Activated CD4-positive, CD25-positive, alpha-beta regulatory T cell treated with anti-CD3 and anti-CD28 coated beads, Interleukin-2, amount 50 U/mL, for 16 hours (primary cell): ENCODE data around the gene FBRSL1.
"Not testable (repeated sequence)": the region's sequence is repeated elsewhere in the genome, so short reads cannot be mapped to it uniquely, and the experiment has no call there.

ENCODE experiments used
- DNase-seq: peaks from one replicate; pipeline ENCODE4 v3.0.0-alpha.2; 2020; ENCODE audit warnings: low read depth, low spot score

Gene FBRSL1

DNA sequence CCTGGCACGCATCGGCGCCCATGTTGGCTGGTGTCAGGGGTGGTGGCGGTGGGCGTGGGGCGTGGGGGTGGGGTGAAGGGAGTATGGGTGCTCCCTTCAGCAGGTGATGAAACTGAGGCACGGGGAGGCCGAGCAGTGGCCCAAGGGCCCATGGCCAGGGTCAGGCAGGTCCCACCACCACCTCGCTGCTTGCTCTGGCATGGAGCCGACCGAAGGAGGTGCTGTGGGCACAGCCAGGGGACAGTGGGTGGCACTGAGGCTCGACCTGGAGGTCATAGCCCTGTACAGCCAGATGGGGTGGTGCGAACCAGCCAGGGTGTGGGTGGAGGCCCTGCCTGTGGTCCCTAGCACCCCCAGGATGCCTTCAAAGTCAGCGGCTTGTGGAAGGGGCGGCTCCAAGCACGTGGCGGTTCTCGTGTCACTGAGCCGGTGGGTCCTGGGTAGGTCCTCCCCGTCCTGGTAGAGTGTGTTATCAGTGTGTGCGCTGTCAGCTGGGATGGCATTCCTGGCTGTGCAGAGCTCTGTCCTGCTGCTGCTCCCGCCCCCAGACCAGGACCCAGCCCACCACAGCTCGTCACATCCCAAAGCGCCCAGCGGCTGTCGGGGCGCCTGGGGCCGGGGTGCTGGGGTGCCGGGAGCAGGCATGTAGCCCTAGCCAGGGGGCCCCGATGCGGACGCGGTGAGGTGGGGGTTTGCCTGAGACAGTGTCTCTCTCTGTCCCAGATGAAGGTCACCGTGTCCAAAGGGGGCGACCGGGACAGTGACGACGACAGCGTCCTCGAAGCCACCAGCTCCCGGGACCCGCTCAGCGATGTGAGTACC is 35.3 kb downstream of the FBRSL1 start:
- DNase-seq = no peak

DNA sequence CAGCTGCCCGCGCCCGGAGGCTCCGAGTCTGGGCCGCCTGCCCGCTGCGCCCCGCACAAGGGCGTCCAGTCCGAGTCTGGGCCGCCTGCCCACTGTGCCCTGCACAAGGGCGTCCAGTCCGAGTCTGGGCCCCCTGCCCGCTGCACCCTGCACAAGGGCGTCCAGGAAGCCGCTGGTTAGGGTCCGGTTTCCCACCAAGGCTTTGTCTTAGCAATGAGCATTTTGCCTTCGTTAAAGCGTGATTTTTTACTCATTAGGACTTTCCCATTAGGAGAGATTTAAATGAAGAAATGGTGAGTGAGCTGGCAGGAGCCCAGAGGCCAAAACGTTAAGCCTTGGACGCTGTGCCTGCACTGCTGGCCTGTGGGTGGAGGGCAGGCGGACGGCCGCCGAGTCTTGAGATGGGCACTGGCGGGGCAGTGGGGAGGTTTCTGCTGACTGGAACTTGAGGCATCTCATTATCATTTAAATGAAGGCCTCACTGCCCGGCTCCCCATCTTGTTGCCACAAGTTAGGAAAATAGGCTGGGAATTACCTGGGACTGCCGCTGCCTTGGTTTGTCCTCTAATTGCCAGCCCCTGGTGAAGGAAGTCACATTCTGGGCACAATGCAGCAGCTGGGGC is 36.0 kb downstream of the FBRSL1 start:
- DNase-seq = no peak

DNA sequence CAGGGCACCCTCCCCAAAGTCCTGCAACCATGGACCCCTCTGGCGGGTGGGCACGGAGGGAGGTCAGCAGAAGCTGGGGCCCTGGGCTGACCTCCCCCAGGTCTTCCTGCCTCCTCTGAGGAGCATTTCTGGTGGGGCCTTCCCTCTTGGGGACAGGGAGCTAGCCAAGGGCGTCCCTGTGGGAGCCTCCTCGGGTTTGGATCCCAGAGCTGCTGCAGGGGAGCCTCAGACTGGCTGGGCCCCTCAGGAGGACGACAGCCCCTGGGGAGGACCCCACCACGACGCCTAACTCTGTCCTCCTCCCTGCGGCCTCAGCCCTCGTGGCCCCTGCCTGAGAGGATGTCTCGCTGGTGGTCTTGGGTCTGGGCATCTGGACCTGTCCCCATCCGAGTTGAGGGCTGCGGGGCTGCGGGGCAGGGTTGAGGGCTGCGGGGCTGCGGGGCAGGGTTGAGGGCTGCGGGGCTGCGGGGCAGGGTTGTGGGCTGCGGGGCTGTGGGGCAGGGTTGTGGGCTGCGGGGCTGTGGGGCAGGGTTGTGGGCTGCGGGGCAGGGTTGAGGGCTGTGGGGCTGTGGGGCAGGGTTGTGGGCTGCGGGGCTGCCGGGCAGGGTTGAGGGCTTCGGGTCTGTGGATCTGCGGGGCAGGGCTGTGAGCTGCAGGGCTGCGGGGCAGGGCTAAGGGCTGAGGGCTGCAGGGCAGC is 37.4 kb downstream of the FBRSL1 start:
- DNase-seq = no peak

DNA sequence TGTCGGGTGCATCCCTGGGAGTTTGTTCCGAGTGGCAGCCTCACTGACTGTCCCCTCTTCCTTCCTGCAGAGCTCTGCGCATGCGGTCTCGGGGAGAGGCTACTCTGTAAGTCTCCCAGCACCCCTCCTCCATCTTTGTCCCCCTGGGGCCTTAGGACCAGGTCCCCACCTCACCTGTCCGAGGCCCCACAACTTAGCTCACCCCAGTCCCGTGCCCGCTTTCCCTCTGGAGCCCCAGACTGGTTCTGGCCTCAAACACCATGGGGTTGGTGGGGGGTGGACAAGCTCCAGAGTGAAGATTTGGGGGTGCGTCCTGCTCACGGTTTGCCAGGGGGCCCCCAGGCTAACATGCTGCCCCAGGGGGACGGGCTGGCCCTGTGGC is 37.9 kb downstream of the FBRSL1 start:
- no peak for DNase-seq

DNA sequence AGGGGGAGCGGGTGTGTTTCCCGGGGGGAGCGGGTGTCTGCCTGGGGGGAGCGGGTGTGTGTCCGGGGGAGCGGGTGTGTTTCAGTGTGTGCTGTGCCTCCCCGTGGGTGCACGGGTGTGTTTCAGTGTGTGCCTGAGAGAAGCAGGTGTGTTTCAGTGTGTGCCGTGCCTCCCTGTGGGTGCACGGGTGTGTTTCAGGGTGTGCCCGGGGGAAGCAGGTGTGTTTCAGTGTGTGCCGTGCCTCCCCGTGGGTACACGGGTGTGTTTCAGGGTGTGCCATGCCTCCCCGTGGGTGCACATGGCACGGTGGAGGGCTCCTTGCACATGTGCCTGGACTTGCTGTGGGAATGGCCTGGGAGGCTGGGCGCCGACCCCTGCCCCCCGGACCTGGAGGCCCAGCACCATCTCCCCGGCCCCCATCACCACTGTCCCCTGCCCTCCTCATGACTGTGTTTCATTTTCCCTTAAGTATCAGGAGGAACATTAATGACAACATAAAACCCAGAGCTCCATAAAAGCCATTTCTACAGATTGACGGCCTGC is 38.7 kb downstream of the FBRSL1 start:
- no peak for DNase-seq

DNA sequence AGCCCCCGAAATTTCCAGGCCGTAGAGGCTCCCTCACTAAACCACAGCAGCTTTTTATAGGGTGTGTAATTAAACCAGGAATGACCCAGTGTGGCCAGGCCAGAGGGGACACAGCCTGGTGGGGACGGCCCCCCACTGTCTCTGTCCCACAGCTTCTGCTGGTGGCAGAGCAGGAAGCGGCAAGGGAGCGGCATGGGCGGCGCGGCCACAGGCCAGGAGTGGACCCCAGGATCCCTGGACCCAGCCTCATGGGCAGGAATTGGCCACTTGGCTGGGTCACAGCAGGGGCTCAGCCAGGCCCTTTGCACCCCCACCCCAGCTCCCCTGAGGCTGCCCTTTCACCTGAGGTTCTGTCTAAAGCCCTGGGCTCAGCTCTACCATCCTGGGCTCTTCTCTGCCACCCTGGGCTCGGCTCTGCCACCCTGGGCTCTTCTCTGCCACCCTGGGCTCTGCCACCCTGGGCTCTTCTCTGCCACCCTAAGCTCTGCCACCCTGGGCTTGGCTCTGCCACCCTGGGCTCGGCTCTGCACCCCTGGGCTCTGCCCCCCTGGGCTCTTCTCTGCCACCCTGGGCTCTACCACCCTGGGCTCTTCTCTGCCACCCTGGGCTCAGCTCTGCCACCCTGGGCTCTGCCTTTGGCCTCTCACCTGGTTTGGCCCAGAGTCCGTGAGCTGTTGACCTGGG is 39.3 kb downstream of the FBRSL1 start:
- no peak for DNase-seq

DNA sequence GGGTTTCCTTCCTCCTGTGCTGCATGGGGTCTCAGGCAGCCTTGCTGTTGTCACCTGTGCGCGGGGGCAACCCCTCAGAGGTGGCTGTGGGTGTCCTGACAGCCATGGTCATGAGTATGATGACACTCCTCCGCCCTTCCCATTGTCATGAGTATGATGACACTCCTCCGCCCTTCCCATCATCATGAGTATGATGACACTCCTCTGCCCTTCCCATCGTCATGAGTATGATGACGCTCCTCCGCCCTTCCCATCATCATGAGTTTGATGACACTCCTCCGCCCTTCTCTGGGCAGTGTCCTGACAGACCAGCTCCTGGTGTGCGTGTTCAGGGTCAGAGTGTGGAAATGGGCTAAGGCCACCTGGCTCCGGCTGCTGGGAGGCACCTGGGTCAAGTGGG is 40.0 kb downstream of the FBRSL1 start:
- no peak for DNase-seq

DNA sequence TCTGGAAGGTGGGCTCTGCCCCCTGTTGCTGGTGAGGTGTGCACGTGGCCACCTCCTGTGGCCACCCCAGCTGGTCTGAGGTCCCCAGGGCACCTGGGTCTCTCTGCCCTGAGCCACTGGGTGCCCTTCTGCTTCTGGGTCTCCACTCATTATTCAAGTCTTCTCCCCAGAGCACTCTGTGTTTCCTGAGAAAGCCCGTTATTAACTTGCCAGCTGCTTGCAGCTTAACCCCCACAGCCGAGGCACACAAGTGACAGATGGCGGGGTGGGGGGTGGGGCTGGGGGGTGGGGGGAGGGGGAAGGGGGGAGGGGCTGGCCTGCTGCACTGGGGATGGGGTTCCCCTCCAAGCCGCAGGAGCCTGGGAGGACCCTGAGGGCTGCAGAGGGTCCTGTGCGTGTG is 40.5 kb downstream of the FBRSL1 start:
- no peak for DNase-seq

DNA sequence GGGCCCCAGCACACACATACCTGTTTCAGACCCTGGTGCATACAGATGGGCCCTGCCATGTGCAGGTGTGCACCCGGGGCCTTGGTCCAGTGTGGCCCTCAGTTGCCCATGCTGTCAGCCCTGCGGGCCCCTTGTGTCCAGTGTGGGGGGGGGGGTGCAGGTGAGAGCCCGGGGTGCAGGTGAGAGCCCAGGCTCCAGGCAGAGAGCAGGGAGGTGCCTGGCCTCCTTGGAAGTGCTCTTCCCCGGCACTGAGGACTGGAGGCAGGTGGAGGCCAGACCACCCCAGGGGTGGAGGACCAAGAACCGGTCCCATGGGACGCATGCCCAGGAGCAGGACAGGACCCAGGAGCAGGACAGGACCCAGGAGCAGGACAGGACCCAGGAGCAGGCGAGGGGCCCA is 40.9 kb downstream of the FBRSL1 start:
- no peak for DNase-seq

DNA sequence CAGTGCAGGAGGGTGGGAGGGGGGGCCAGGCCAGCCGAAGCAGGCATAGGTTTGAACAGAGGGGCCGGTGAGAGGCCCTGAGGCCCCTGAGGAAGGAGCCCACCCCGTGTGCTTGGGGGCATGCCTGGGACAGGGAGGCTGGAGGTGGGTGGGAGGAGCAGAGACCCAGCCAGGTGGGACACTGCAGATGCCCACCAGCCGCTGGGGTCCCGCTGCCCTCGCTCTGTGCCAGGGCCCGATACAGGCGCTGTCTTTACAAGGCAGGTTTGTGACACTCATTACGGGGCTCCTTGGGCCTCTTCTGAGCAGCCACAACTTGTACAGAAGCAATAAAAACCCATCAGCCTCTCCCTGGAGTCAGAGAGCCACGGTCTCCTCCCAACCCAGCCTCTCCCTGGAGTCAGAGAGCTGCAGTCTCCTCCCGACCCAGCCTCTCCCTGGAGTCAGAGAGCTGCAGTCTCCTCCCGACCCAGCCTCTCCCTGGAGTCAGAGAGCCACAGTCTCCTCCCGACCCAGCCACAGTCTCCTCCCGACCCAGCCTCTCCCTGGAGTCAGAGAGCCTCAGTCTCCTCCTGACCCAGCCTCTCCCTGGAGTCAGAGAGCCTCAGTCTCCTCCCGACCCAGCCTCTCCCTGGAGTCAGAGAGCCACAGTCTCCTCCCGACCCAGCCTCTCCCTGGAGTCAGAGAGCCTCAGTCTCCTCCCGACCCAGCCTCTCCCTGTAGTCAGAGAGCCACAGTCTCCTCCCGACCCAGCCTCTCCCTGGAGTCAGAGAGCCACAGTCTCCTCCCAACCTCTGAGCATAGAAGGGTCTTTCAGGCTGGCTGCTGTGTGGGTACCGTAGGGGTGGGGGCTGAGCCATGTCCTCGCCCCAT is 43.0 kb downstream of the FBRSL1 start:
- not testable (repeated sequence) for DNase-seq

DNA sequence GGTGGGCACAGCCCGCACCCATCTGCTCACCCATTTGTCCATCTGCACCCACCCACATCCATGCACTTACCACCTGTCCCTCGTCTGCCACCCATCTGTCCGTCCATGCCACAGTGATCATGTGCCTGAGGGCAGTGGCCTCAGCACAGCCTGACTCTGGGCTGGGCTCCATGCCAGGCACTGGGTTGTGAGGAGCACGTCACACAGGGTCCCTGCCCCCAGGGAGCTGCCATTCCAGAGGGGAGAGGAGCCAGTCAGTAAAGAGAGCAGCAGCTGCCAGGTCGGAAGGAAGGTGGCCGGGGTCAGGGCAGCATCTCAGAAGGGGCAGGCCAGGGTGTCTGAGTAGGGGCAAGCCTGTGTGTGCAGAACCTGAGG is 43.6 kb downstream of the FBRSL1 start:
- DNase-seq = no peak

DNA sequence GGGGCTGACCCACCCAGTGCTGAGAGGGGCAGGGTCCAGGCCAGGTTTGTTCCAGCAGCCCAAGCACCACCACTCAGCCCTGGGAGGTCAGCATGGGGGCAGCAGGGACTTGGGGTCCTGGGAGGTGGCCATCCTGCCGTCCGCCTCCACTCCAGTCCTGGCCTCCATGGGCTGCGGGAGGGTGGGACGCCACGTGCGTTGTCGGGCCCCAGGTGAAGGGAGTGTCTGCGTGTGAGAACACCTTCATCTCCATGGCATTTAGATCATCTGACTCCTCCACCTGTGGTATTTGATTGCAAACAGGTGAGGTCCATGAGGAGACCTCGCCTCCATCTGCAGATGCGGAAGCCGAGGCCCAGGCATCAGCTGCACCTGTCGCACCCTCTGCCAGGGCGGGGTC is 44.1 kb downstream of the FBRSL1 start:
- no peak for DNase-seq

DNA sequence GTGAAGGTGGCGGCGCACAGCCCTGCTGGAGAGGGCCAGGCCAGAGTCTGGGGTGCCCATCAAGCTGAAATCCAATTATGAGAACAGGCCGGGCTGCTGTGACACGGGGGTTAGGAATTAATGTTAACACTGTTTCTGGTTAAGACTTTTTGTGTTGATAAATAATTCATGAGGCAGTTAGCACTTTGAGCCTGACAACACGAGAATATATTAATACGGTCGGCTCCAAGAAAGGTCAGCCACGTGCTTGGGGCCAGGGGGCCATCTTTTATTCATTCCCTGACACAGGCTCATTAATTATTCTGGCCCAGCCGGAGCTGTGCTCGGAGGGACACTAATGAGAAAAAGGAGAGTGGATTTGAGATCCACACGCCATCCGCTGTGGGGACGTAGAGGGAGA is 45.1 kb downstream of the FBRSL1 start:
- DNase-seq = no peak

DNA sequence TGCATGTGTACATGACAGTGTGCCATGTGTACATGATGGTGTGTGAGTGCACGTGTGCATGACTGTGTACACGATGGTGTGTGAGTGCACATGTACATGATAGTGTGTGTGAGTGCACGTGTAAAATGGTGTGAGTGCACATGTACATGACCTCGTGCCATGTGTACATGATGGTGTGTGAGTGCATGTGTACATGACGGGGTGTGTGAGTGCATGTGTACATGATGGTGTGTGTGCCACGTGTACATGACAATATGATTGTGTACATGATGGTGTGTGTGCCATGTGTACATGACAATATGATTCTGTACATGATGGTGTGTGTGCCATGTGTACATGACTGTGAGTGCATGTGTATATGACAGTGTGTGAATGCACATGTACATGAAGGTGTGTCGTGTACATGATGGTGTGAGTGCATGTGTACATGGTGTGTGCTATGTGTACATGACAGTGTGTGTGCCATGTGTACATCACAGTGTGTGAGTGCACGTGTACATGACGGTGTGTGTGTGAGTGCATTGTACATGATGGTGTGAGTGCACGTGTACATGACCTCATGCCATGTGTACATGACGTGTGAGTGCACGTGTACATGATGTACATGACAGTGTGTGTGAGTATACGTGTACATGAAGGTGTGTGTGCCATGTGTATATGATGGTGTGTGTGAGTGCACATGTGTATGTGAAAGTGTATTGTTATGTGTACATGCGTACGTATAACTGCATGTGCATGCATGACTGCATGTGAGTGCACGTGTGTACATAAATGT is 46.3 kb downstream of the FBRSL1 start:
- DNase-seq = no peak

DNA sequence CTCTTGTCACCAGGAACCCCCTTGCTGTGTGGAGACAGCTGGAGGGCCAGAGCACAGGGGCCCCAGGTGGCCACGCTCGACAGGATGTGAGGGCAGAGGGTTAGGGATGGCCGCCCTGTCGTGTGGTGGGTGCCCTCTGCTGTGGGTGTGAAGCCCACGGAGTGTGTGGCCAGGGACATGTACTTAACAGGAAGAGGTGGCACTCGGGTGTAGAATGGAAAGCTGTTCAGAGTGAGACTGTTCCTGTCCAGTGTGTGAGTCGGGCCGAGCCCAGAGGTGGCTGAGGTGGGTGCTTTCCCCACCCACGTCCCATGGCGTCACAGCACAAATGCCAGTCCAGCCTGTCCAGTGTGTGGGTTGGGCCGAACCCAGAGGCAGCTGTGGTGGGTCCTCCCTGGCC is 47.1 kb downstream of the FBRSL1 start:
- no peak for DNase-seq

DNA sequence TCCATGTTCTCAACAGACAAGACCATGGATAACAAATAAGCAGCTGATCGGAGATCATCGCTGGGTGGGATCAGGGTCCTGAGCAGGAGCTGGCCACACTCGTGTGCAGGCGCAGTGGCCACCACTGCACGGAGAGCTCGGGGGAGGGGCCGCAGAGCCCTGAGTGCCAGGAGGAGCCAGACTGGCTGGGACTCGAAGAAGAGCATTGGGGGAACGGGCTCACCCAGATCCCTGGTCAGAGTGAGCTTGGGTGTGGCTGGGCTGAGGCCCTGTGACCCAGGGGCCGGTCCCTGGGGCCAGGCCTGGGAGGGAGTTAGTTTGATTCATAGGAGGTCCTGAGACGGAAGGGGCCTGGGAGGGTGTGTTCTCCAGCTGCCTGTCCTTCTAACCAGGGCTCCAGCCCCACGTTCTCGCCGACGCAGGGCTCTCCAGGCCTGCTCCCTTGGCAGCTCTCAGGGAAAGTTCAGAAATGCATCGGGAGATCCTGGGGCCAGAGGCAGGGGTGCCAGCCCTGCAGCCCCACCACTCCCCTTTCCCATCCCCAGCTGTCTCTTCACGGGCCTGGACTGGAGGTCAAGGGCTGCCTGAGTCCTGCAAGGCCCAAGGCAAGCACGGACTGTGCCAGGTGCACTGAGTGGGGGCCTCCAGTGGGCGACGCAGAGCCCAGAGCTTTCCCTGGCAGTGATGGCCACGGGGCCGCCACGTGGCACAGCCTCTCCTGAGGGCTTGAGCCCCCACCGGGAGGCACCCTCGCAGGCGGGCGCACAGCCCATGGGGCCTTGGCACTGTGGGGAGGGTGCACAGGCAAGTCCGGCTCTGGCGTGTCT is 48.1 kb downstream of the FBRSL1 start:
- no peak for DNase-seq

DNA sequence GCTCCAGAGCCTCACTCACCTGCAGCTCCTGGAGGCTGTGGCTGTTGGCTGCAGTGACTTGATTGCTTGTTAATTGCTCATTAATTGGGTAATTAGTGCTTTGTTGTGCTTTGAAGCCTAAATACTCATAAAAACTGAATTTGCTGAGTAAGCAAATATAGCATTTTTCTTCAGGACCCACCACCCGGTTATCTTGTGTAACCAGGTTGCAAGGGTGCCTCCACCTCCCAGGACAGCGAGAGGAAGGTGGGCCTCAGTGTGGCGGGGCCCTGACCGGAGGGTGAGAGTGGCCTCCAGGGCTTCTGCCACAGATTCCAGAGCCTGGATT is 48.7 kb downstream of the FBRSL1 start:
- DNase-seq = no peak

DNA sequence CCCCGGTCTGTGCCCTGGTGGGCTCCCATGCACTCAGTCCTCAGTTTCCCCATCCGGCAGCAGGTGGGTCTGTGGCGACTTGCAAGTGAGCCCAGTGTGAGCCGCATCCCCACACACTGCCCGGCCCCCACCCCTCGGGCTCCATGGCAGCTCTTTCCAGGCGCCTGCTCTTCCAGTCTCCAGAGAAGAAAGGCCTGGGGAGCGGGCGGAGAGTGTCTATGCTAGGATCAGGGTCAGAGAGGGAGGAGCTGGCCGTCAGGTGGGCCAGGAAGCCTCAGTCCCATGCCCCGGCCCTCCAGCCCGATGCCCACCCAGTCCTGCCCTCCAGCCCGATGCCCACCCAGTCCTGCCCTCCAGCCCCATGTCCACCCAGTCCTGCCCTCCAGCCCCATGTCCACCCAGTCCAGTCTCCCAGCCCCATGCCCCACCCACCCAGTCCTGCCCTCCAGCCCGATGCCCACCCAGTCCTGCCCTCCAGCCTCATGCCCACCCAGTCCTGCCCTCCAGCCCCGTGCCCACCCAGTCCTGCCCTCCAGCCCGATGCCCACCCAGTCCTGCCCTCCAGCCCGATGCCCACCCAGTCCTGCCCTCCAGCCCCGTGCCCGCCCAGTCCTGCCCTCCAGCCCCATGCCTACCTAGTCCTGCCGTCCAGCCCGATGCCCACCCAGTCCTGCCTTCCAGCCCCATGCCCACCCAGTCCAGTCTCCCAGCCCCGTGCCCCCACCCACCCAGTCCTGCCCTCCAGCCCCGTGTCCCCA is 49.2 kb downstream of the FBRSL1 start:
- DNase-seq = no peak

DNA sequence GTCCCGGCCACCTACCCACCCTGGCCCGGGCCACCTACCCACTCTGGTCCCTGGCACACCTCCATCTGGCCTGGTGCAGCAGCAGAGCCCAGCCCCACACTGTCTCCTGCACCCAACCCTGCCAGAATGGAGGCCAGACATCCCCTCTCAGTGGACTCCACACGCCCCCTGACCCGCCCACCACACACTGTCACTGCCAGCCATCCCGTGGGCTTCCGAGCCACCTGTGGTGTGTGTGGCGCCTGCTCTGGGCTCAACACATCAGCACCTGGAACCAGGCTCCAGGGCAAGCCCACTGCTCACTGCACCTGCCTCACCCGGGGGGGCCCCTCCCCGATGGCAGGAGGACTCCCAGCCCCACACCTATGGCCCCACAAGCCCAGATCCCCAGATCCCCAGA is 50.5 kb downstream of the FBRSL1 start:
- DNase-seq = no peak
